ENCODE data around the gene GAK. TPM values are rescaled to one million over a fixed set of nuclear protein-coding genes. Genes with fewer than 3 reads are reported as not detected.

Gene GAK
- polyA plus RNA-seq, 2 donors = 82.3 to 147 TPM

- peaks cover 0 to 53% of the 10 kb centered on the region in 2 donors for H3K36me3 ChIP-seq (ENCODE audit: control insufficient read depth in 2 of 2, insufficient read depth in 2 of 2, low read length in 1 of 2)
- no peak overlapping the region for H3K4me3 ChIP-seq (ENCODE audit: low read depth in 1 of 2, low read length in 2 of 2)
- no peak overlapping the region for H3K27ac ChIP-seq (ENCODE audit: low read depth in 2 of 2, low read length in 1 of 2)
- 91 to 92% methylated on average over 23 of the region's 23 CpGs for WGBS, 2 donors
- peaks cover 7 to 37% of the 10 kb centered on the region in 2 donors for H3K4me1 ChIP-seq (ENCODE audit: control insufficient read depth in 2 of 2, insufficient read depth in 2 of 2, low read length in 1 of 2)
- H3K27me3 ChIP-seq (ENCODE audit: control insufficient read depth in 1 of 2, insufficient read depth in 2 of 2, low read length in 2 of 2) = no peaks in the 10 kb centered on the region
- no peaks in the 10 kb centered on the region for H3K9me3 ChIP-seq (ENCODE audit: control insufficient read depth in 2 of 2, insufficient read depth in 1 of 2, low read depth in 1 of 2, low read length in 1 of 2)
Observed at GRCh38 chr4:964346-965025, 32.4 kb upstream of the GAK start.

GRCh38 chr4:963276-964225 lies 31.4 kb upstream of the GAK start:
- H3K9me3 ChIP-seq (ENCODE audit: control insufficient read depth in 2 of 2, insufficient read depth in 1 of 2, low read depth in 1 of 2, low read length in 1 of 2) = no peaks in the 10 kb centered on the region
- peaks cover 7 to 32% of the 10 kb centered on the region in 2 donors for H3K4me1 ChIP-seq (ENCODE audit: control insufficient read depth in 2 of 2, insufficient read depth in 2 of 2, low read length in 1 of 2)
- H3K4me3 ChIP-seq (ENCODE audit: low read depth in 1 of 2, low read length in 2 of 2) = no peak overlapping the region
- 82 to 86% methylated on average over 39 of the region's 39 CpGs for WGBS, 2 donors
- peaks cover 1 to 60% of the 10 kb centered on the region in 2 donors for H3K36me3 ChIP-seq (ENCODE audit: control insufficient read depth in 2 of 2, insufficient read depth in 2 of 2, low read length in 1 of 2)
- peak overlapping the region in 1 of 2 donors; percentile 0 for H3K27ac ChIP-seq (ENCODE audit: low read depth in 2 of 2, low read length in 1 of 2)
- no peaks in the 10 kb centered on the region for H3K27me3 ChIP-seq (ENCODE audit: control insufficient read depth in 1 of 2, insufficient read depth in 2 of 2, low read length in 2 of 2)

GRCh38 chr4:962231-963208 lies 30.4 kb upstream of the GAK start:
- Histone ChIP-seq H3K4me1 (ENCODE audit: control insufficient read depth in 2 of 2, insufficient read depth in 2 of 2, low read length in 1 of 2) (peaks cover 7 to 29% of the 10 kb centered on the region in 2 donors), H3K36me3 (ENCODE audit: control insufficient read depth in 2 of 2, insufficient read depth in 2 of 2, low read length in 1 of 2) (peaks cover 5 to 68% of the 10 kb centered on the region in 2 donors), H3K9me3 (ENCODE audit: control insufficient read depth in 2 of 2, insufficient read depth in 1 of 2, low read depth in 1 of 2, low read length in 1 of 2) (no peaks in the 10 kb centered on the region), H3K27ac (ENCODE audit: low read depth in 2 of 2, low read length in 1 of 2) (peak overlapping the region; percentile 57 to 81), H3K27me3 (ENCODE audit: control insufficient read depth in 1 of 2, insufficient read depth in 2 of 2, low read length in 2 of 2) (no peaks in the 10 kb centered on the region), H3K4me3 (ENCODE audit: low read depth in 1 of 2, low read length in 2 of 2) (no peak overlapping the region)
- 85 to 87% methylated on average over 54 of the region's 54 CpGs for WGBS, 2 donors

DNA sequence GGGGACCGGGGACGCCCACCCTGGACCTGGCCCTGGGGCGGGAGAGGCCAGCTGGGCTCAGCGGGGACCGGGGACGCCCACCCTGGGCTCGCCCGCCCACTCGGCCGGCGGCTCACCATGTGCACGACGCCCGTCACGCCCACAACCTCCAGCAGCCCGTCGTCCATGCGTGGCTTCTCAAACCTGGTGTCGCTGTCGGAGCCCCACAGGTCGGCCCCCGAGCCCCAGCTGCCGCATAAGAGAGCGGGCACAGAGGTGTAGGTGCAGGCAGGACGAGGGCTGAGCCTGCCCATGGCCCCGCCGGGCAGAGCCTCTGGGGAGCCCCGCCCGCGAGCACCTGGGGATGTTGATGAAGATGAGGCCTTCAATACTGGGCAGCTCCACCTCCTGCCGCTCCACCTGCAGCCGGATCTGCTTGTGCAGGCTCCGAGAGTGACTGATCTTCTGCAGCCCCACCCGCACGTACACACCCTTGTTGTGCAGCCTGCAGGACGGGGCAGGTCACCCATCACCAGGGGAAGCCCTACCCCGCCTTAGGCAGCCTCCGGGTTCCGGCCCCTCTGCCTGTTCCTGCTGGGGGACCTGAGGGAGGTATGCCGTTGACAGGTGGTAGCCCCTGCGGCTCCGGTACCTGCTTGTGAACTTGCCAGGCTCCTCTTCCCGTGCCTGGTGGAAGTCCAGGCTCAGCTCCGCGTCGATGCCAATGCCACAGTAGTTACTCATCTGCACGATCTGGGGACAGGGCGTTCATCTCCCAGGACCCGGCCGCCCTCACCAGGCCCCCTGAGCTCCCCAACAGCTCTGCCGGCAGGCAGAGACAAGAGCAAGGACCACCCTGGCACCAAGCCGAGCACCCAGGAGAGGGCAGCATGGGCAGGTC lies 29.5 kb upstream of the GAK start:
- WGBS, 2 donors = 58 to 71% methylated on average over 44 to 52 of the region's 52 CpGs
- peaks cover 5 to 62% of the 10 kb centered on the region in 2 donors for H3K36me3 ChIP-seq (ENCODE audit: control insufficient read depth in 2 of 2, insufficient read depth in 2 of 2, low read length in 1 of 2)
- peaks cover 7 to 28% of the 10 kb centered on the region in 2 donors for H3K4me1 ChIP-seq (ENCODE audit: control insufficient read depth in 2 of 2, insufficient read depth in 2 of 2, low read length in 1 of 2)
- H3K9me3 ChIP-seq (ENCODE audit: control insufficient read depth in 2 of 2, insufficient read depth in 1 of 2, low read depth in 1 of 2, low read length in 1 of 2) = no peaks in the 10 kb centered on the region
- H3K27me3 ChIP-seq (ENCODE audit: control insufficient read depth in 1 of 2, insufficient read depth in 2 of 2, low read length in 2 of 2) = no peaks in the 10 kb centered on the region
- H3K4me3 ChIP-seq (ENCODE audit: low read depth in 1 of 2, low read length in 2 of 2) = no peak overlapping the region
- H3K27ac ChIP-seq (ENCODE audit: low read depth in 2 of 2, low read length in 1 of 2) = peak overlapping the region; percentile 57 to 81

- Histone ChIP-seq H3K4me1 (ENCODE audit: control insufficient read depth in 2 of 2, insufficient read depth in 2 of 2, low read length in 1 of 2) (peaks cover 7 to 28% of the 10 kb centered on the region in 2 donors), H3K4me3 (ENCODE audit: low read depth in 1 of 2, low read length in 2 of 2) (no peak overlapping the region), H3K27me3 (ENCODE audit: control insufficient read depth in 1 of 2, insufficient read depth in 2 of 2, low read length in 2 of 2) (no peaks in the 10 kb centered on the region), H3K36me3 (ENCODE audit: control insufficient read depth in 2 of 2, insufficient read depth in 2 of 2, low read length in 1 of 2) (peaks cover 5 to 55% of the 10 kb centered on the region in 2 donors), H3K27ac (ENCODE audit: low read depth in 2 of 2, low read length in 1 of 2) (no peak overlapping the region), H3K9me3 (ENCODE audit: control insufficient read depth in 2 of 2, insufficient read depth in 1 of 2, low read depth in 1 of 2, low read length in 1 of 2) (no peaks in the 10 kb centered on the region)
- WGBS, 2 donors = 89 to 90% methylated on average over 32 to 35 of the region's 35 CpGs
Observed at GRCh38 chr4:960636-961350, 28.7 kb upstream of the GAK start.

GRCh38 chr4:960140-960635 lies 28.1 kb upstream of the GAK start:
- peaks cover 5 to 48% of the 10 kb centered on the region in 2 donors for H3K36me3 ChIP-seq (ENCODE audit: control insufficient read depth in 2 of 2, insufficient read depth in 2 of 2, low read length in 1 of 2)

GRCh38 chr4:959338-960139 lies 27.4 kb upstream of the GAK start:
- peaks cover 7 to 28% of the 10 kb centered on the region in 2 donors for H3K4me1 ChIP-seq (ENCODE audit: control insufficient read depth in 2 of 2, insufficient read depth in 2 of 2, low read length in 1 of 2)
- no peaks in the 10 kb centered on the region for H3K27me3 ChIP-seq (ENCODE audit: control insufficient read depth in 1 of 2, insufficient read depth in 2 of 2, low read length in 2 of 2)
- 86 to 87% methylated on average over 24 of the region's 24 CpGs for WGBS, 2 donors
- peaks cover 5 to 42% of the 10 kb centered on the region in 2 donors for H3K36me3 ChIP-seq (ENCODE audit: control insufficient read depth in 2 of 2, insufficient read depth in 2 of 2, low read length in 1 of 2)
- no peaks in the 10 kb centered on the region for H3K9me3 ChIP-seq (ENCODE audit: control insufficient read depth in 2 of 2, insufficient read depth in 1 of 2, low read depth in 1 of 2, low read length in 1 of 2)
- H3K27ac ChIP-seq (ENCODE audit: low read depth in 2 of 2, low read length in 1 of 2) = no peak overlapping the region
- no peak overlapping the region for H3K4me3 ChIP-seq (ENCODE audit: low read depth in 1 of 2, low read length in 2 of 2)

More at GRCh38 chr4:960140-960635, 28.1 kb upstream of the GAK start:
- Histone ChIP-seq H3K27ac (ENCODE audit: low read depth in 2 of 2, low read length in 1 of 2) (no peak overlapping the region), H3K9me3 (ENCODE audit: control insufficient read depth in 2 of 2, insufficient read depth in 1 of 2, low read depth in 1 of 2, low read length in 1 of 2) (no peaks in the 10 kb centered on the region), H3K4me1 (ENCODE audit: control insufficient read depth in 2 of 2, insufficient read depth in 2 of 2, low read length in 1 of 2) (peaks cover 7 to 28% of the 10 kb centered on the region in 2 donors), H3K27me3 (ENCODE audit: control insufficient read depth in 1 of 2, insufficient read depth in 2 of 2, low read length in 2 of 2) (no peaks in the 10 kb centered on the region), H3K4me3 (ENCODE audit: low read depth in 1 of 2, low read length in 2 of 2) (no peak overlapping the region)
- 89% methylated on average over 15 to 16 of the region's 16 CpGs for WGBS, 2 donors
